D721Med (cell line): Measurements from ENCODE around the gene GNG12.

Experiments
- DNase-seq: peaks from one replicate; pipeline ENCODE4 v3.0.0; 2011; ENCODE audit warnings: low spot score; ENCODE audit not compliant: insufficient read length
- FAIRE-seq: peaks from 2 replicates; lab custom pipeline; 2011; peaks lifted over from hg19 to GRCh38; lab: Jason Lieb, UNC
- TF ChIP-seq, protein P1 (sequence below): IDR thresholded peaks from 2 replicates; pipeline ENCODE4 v1.5.1; 2012; ENCODE audit warnings: mild to moderate bottlenecking, control low read depth; ENCODE audit not compliant: insufficient read depth; ENCODE audit errors: missing control alignments

GNG12 gene

DNA sequence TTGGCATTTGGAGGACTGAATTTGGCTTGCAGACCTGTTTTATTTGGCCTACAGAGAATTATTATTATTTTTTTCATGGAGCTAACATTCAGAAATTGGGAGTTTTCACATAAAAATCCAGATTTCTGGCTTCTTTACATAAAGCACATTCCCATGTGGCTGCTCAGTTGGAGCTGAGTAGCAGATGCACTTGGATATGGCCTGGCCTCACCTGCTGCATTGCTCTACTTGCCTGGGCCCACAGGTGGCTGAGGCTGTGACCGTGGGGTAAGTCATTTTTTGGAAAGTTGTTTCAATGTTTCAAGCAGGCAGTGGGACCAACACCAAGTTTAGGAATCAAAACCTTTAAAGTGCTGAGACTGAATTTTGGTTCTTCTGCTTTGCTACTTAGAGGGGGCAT, 91.5 kb downstream of the GNG12 start:
- DNase-seq (no peak), FAIRE-seq (no peak)
- TF ChIP-seq, protein P1, sequence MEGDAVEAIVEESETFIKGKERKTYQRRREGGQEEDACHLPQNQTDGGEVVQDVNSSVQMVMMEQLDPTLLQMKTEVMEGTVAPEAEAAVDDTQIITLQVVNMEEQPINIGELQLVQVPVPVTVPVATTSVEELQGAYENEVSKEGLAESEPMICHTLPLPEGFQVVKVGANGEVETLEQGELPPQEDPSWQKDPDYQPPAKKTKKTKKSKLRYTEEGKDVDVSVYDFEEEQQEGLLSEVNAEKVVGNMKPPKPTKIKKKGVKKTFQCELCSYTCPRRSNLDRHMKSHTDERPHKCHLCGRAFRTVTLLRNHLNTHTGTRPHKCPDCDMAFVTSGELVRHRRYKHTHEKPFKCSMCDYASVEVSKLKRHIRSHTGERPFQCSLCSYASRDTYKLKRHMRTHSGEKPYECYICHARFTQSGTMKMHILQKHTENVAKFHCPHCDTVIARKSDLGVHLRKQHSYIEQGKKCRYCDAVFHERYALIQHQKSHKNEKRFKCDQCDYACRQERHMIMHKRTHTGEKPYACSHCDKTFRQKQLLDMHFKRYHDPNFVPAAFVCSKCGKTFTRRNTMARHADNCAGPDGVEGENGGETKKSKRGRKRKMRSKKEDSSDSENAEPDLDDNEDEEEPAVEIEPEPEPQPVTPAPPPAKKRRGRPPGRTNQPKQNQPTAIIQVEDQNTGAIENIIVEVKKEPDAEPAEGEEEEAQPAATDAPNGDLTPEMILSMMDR = no peak

DNA sequence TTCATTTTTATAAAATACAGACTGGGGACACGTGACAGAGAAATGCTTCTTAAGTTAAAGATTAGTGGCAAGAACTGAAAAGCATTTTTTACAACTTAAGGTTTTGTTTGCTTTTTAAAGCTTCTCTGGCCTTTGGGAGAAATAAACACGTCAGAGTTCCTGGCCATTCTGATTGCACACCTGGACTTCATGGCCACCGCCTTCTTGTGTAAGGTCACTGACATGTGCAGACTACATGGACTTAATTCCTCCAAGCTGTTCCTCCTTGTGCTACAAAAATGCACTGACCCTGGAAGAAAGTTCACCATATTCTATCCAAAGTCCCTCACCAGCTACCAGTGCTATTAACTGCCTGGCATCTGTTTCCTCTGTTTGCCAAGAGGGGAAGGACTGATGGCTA, 92.1 kb downstream of the GNG12 start:
- TF ChIP-seq, protein P1 = no peak
- DNase-seq = no peak

DNA sequence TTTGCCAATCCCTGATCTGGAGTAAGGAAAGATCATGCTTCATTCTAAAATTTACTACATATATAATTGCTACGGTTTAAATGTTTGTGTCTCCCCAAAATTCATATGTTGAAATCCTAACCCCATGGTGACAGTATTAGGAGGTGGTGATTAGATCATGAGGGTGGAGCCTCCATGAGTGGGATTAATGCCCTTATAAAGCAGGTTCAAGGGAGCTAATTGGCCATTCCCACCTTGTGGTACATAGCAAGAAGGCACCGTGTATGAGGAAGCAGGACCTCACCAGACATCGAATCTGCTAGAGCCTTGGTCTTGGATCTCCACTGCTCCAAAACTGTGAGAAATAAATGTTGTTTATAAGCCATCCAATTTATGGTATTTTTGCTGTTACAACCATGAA, 92.7 kb downstream of the GNG12 start:
- TF ChIP-seq, protein P1 = no peak
- no peak for FAIRE-seq
- no peak for DNase-seq

More for the DNA sequence above, 92.1 kb downstream of the GNG12 start:
- no peak for FAIRE-seq

DNA sequence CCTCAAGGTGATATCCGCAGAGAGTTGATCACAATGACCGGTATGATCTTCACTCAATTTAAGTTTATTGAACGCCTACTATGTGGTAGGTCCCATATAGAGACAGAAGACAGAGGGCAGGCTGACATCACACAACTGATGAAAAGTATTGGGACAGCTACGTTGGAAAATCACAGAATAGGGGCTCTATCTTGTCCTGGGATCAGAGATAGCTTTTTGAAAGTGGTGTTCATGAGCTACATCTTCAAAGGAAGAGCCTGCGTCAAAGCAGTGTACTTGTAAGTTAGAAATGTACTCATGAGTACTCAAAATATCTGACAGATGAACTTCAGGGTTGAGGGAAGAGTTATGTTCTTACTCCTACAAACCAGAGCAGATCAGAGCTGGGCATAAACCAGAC, 93.9 kb downstream of the GNG12 start:
- TF ChIP-seq, protein P1 = no peak
- DNase-seq (no peak), FAIRE-seq (no peak)

DNA sequence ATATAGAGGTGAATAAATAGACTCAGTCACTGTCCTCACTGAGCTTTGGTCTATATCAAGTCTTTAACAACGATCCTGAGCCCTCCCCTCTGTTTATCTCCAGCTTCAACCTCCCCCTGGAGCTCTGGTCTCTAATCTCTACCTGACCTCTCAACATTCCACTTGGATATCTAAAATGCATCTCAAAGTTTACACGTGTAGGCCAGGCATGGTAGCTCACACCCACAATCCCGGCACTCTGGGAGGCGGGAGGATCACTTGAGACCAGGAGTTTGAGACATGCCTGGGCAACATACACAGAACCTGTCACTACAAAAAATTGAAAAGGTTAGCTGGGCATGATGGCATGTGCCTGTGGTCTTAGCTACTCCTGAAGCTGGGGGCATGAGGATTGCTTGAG, 94.9 kb downstream of the GNG12 start:
- no peak for FAIRE-seq
- no peak for DNase-seq
- TF ChIP-seq, protein P1 = no peak

DNA sequence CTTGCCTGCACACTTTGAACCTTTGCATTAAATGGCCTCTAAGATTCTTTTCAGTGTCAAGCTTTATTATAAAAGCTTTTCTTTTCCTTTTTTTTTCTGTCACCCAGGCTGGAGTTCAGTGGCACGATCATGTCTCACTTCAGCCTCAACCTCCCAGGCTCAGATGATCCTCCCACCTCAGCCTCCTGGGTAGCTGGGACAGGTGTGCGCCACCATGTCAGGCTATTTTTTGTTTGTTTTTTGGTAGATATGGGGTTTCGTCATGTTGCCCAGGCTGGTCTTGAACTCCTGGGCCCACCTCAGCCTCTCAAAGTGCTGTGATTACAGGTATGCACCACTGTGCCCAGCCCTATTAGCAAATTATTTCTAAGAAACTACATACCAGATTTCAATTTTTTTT, 95.4 kb downstream of the GNG12 start:
- FAIRE-seq (no peak), DNase-seq (no peak)
- TF ChIP-seq, protein P1 = no peak

DNA sequence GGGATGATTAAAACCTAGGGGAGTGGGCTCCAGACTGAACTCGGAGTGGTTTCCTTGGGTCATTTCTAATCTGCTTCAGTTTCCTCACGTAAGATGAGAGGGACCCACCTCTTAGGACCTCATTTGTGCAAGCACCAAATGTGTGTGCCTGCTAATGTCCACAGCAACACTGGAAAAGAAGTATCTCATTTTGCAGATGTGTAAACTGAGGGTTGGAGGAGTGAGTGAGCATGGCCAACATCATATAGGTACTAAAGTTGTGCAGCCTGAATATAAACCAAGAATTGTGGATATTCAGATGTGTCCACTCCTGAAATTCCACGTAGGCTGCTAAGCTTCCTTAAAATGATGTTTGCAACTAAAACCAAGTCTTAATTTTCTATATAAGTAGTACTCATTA, 96.5 kb downstream of the GNG12 start:
- no peak for FAIRE-seq
- no peak for DNase-seq
- TF ChIP-seq, protein P1 = no peak
